LNCAP (cell line): ENCODE results near the gene PPIL4.

Source experiments
- TF ChIP-seq, protein P1 (sequence below): fragments of 450-650 bp; IDR thresholded peaks from 2 replicates; pipeline ENCODE4 v1.5.1; 2017; ENCODE audit warnings: mild to moderate bottlenecking

PPIL4 gene

DNA sequence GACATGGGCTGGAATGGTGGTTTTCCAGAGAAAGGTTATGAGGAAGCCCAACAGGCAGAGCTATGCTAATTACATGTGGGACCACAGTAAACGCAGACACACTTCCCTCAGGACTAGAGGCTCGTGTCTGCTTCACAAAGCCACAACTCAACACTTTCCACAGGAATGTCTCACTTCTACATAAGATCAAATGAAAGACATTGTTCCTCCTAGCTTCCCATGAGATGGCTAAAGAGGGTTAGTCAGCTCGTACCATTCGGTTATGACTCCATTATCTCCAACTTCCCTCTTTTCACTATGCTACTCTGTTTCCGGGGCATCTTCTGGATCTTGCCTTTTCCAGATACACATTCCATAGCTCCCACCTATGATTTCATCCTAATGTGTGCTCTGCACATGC lies 31.9 kb downstream of the PPIL4 start:
- TF ChIP-seq, protein P1, sequence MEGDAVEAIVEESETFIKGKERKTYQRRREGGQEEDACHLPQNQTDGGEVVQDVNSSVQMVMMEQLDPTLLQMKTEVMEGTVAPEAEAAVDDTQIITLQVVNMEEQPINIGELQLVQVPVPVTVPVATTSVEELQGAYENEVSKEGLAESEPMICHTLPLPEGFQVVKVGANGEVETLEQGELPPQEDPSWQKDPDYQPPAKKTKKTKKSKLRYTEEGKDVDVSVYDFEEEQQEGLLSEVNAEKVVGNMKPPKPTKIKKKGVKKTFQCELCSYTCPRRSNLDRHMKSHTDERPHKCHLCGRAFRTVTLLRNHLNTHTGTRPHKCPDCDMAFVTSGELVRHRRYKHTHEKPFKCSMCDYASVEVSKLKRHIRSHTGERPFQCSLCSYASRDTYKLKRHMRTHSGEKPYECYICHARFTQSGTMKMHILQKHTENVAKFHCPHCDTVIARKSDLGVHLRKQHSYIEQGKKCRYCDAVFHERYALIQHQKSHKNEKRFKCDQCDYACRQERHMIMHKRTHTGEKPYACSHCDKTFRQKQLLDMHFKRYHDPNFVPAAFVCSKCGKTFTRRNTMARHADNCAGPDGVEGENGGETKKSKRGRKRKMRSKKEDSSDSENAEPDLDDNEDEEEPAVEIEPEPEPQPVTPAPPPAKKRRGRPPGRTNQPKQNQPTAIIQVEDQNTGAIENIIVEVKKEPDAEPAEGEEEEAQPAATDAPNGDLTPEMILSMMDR = no peak

DNA sequence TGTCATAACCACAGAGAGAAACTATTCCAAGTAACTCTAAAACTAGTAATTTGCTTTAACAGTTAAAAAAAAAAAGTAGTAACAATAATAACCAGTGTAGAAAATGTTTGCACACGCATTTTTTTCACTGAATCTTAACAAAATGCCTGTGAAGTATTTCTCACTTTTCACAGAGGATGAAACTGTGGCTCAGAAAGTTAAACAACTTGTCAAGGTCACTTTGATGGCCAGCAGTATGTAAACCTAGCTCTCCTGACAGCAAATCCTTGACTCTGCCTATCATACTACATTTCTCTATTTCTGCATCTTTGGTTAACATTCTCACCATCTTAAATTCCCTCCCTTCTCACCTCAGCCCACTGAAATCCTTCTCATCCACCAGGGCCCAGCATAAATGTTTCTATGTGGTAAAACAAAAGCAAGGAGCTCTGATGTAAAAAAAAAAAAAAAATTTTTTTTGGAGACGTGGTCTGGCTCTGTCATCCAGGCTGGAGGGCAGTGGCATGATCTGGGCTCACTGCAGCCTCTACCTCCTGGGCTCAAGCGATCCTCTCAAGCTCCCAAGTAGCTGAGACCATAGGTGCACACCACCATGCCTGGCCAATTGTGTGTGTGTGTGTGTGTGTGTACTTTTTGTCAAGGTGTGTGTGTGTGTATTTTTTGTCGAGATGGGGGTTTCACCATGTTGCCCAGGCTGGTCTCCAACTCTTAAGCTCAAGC lies 34.9 kb downstream of the PPIL4 start:
- TF ChIP-seq, protein P1 = no peak

DNA sequence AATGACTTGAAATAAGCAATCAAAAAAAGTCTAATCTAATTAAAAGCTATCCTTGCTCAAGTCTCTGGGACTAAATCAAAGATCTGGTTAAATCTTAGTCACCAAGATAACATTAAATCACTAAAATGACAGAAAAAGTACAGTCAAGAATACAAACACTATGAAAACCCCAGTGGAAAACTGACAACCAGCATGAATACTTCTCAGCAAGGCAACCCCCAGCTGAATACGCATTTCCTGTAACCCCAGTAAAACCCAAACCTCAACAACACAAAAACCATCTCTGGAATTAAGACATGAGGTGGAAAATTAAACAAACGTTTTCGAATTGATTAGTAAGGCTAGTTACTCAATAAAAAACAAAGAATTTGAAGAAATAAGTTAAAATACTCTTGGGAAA lies 37.4 kb downstream of the PPIL4 start:
- TF ChIP-seq, protein P1 = no peak

DNA sequence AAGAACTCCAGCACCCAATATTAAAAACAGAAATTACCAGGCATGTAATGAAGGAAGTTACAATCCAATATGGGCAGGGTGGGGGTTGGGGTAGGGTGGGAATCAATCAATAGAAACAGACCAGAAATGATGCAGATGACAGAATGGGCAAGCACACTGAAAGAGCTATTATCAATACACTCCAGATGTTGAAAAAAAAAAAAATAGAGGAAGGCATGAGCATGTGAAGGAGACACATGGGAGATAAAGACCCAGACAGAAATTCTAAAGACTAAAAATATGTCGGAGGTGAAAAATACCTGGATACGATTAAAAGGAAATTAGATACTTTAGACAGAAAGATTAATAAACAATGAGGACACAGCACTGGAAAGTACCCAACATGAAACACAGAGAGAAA lies 42.0 kb downstream of the PPIL4 start:
- TF ChIP-seq, protein P1 = no peak

DNA sequence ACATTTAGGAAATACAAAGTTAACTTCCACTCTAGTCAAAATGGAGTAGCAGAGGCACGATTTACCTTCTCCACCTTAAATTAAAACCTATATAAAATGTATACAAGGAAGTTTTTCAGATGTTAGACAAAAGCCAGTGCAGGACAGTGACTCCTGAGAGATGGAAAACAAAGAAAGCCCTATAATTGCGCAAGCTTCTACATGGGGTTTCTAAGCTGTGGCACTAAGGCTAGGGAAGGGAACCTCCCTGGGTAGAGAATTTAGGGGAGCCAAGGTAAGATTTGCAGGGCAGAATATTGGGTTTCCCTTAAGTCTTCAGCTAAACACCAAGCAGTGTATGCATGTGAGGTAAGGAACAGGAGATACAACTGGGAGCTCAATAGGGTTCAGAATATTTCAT lies 42.6 kb downstream of the PPIL4 start:
- TF ChIP-seq, protein P1 = no peak

DNA sequence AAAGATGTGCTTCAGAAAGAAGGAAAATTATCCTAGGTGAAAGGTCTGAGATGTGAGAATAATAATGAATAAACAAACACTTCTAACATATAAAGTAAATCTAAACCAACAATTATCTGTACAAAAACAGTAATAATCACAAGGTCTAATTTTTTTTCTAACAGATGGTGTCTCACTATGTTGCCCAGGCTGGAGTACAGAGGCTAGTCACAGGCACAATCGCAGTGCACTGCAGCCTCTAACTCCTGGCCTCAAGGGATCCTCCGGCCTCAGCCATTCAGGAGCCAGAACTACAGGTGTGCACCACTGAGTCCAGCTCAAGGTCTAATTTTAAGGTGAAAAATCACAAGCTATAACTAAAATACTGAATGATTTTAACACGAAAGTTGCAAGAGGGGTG lies 44.1 kb downstream of the PPIL4 start:
- TF ChIP-seq, protein P1 = no peak

DNA sequence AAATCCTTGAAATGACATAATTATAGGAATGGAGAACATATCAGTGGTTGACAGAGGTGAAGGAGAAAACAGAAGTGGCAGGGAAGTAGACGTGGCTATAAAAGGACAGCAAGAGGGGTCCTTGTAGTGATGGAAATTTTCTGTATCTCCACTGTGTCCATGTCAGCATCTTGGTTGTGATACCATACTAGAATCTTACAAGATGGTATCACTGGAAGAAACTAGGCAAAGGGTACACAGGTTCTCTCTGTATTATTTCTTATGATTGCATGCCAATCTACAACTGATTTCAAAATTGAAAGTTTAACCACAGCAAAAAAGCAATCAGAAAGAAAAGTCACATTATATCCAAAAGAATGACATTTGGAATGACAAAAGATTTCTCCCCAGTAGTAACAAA lies 44.6 kb downstream of the PPIL4 start:
- TF ChIP-seq, protein P1 = no peak

DNA sequence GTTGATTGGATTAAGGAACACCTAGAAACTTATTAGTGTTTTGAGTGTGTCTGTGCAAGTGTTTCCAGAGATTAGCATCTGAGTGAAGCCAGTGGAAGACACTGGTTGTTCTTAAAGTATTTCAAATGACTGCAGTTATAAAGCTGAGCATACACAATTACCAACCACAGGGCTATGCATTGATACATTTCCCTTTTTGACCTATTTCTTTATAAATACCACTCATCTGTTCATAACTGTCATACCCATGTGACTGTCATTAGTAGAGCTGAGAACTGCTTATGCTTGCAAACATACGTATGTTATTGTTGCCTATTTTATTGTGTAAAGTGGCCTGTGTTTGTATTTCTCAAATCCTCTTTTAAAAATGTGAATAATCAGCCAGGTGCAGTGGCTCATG lies 45.7 kb downstream of the PPIL4 start:
- TF ChIP-seq, protein P1 = no peak
